Panc1 (cell line): ENCODE data around the gene XKR7. TPM values are rescaled to one million over a fixed set of nuclear protein-coding genes. Genes with fewer than 3 reads are reported as not detected.

ENCODE experiments used
- ATAC-seq: fragments of 200-7000 bp; cut with Tn5 transposase; 2 replicates; pipeline ENCODE4 v1.9.1; 2020; ENCODE audit warnings: mild to moderate bottlenecking, moderate library complexity
- BruUV-seq: library from RNA; stranded (reverse); fragments of 400-500 nt; replicated peaks from 2 replicates; lab custom pipeline; 2021; lab: Mats Ljungman, UMichigan
- CTCF ChIA-PET: fragments of 300-600 bp; sonication (Branson Sonifier 250); formaldehyde crosslinking; loops from one replicate; lab custom pipeline; 2022; ENCODE audit warnings: antibody characterized with exemption; lab: Charles Lee
- POLR2A ChIA-PET: fragments of 300-600 bp; sonication (Branson Sonifier 250); formaldehyde crosslinking; loops from one replicate; lab custom pipeline; 2022; ENCODE audit warnings: antibody characterized with exemption; lab: Charles Lee
- DNase-seq: peaks from one replicate; pipeline ENCODE4 v3.0.0-alpha.2; 2010; ENCODE audit warnings: low read depth, low spot score
- H3K27ac ChIP-seq: 2 replicates; pipeline ENCODE4 v1.5.1; 2011; ENCODE audit warnings: mild to moderate bottlenecking, low read length, inconsistent platforms
- H3K27me3 ChIP-seq: fragments of 200-500 bp; sonication (Bioruptor generic); 2 replicates; pipeline ENCODE4 v1.6.0; 2014; ENCODE audit warnings: low read length, inconsistent platforms; ENCODE audit not compliant: control insufficient read depth, insufficient read depth
- H3K36me3 ChIP-seq: fragments of 200-500 bp; sonication (Bioruptor generic); 2 replicates; pipeline ENCODE4 v1.5.1; 2014; ENCODE audit warnings: inconsistent platforms, mild to moderate bottlenecking, low read length, moderate library complexity; ENCODE audit not compliant: control insufficient read depth, insufficient read depth
- H3K4me1 ChIP-seq: 2 replicates; pipeline ENCODE4 v1.5.1; 2011; ENCODE audit warnings: inconsistent platforms, mild to moderate bottlenecking, low read length, moderate library complexity; ENCODE audit not compliant: control insufficient read depth, insufficient read depth
- H3K4me3 ChIP-seq, 2 experiments: 2 replicates each; pipeline ENCODE4 v1.5.1; 2011 to 2012; ENCODE audit warnings: low read depth in 2 of 2, low read length in 2 of 2, mild to moderate bottlenecking in 2 of 2, inconsistent platforms in 1 of 2, moderate library complexity in 1 of 2
- H3K9me3 ChIP-seq: fragments of 200-500 bp; sonication (Bioruptor generic); 2 replicates; pipeline ENCODE4 v1.5.1; 2014; ENCODE audit warnings: low read depth, mild to moderate bottlenecking, inconsistent platforms, low read length, moderate library complexity; ENCODE audit not compliant: control insufficient read depth, insufficient read depth
- POLR2AphosphoS5 ChIP-seq: IDR thresholded peaks from 2 replicates; pipeline ENCODE4 v1.6.1; 2012; ENCODE audit warnings: mild to moderate bottlenecking, low read depth, low read length, moderate library complexity
- SIN3A ChIP-seq: IDR thresholded peaks from 2 replicates; pipeline ENCODE4 v1.6.1; 2012; ENCODE audit warnings: low read depth, mild to moderate bottlenecking, low read length, moderate library complexity, borderline replicate concordance; ENCODE audit not compliant: insufficient read depth
- TCF7L2 ChIP-seq: IDR thresholded peaks from 2 replicates; pipeline ENCODE4 v1.6.1; 2011; ENCODE audit warnings: mild to moderate bottlenecking, low read depth, low read length, inconsistent platforms
- in situ Hi-C: cut with HindIII; loops from 2 replicates; pipeline ENCODE4 v1.10.0; 2016; ENCODE audit warnings: low sequenced_read_pairs, low pct_unique_long_range_greater_than_20kb
- intact Hi-C: fragments of 100-400 bp; cut with micrococcal nuclease; formaldehyde crosslinking; loops from one replicate; pipeline ENCODE4 v1.10.0; 2022; ENCODE audit not compliant: unreplicated experiment
- total RNA-seq: library from RNA; stranded (reverse); gene quantifications from one replicate; pipeline ENCODE4 v1.2.1, GENCODE V29; 2021; ENCODE audit not compliant: unreplicated experiment
- TF ChIP-seq, protein P1 (sequence below), 2 experiments: IDR thresholded peaks; 2 replicates each; pipeline ENCODE4 v1.6.1; 2011 to 2012; ENCODE audit warnings: low read depth in 2 of 2, control low read depth in 1 of 2, low read length in 1 of 2, mild to moderate bottlenecking in 1 of 2, moderate library complexity in 1 of 2; ENCODE audit not compliant: insufficient read depth in 1 of 2
- TF ChIP-seq, protein P2 (sequence below): fragments of 450-650 bp; IDR thresholded peaks from 2 replicates; pipeline ENCODE4 v1.5.1; 2017; ENCODE audit warnings: mild to moderate bottlenecking

XKR7 gene
- total RNA-seq, 1 experiment from 2014 or later, result 6.2 TPM

- in situ Hi-C loops, result no loop called here
- POLR2A ChIA-PET, result interaction anchor here (0.7 kb wide), 1 partner anchor 185 kb away, joined by 3 read pairs; no protein-coding TSS in a partner anchor
- no peak for ATAC-seq
These were observed 68.3 kb downstream of the XKR7 start for GRCh38 chr20:32036252-32036651.

DNA sequence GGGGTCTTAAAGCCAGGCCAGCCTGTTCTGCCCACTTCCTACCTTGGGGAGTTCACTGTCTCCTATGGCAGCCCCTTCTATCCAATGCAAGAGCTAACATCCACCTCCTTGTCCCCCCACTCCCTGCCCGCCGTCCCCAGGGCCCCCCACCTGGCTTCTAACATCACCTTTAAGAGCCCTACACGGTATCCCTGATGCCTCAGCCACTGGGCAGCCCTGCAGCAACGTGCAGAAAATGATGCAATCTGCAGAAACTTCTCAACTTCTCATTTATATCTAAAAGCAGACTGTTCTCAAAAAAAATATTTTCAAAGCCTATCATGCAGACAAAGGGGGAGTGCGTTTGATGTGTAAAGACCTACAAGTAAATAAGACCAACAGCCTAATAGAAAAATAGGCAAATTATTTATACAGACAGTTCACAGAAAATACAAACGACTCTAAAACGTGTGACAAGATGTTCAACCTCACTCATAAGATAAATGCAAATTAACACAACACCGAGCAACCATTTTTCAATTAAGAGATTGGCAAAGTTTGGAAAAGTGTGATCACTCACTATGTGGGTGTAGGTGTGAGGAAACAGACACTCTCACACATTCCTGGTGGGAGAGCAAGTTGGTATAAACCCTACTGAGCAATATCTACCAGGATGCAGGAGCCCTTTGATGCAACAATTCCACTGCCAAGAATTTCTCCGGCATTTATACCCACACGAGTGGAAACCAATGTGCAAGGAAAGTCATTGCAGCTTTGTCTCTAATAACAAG, 69.0 kb downstream of the XKR7 start:
- TF ChIP-seq SIN3A, result no peak
- TF ChIP-seq, protein P1, sequence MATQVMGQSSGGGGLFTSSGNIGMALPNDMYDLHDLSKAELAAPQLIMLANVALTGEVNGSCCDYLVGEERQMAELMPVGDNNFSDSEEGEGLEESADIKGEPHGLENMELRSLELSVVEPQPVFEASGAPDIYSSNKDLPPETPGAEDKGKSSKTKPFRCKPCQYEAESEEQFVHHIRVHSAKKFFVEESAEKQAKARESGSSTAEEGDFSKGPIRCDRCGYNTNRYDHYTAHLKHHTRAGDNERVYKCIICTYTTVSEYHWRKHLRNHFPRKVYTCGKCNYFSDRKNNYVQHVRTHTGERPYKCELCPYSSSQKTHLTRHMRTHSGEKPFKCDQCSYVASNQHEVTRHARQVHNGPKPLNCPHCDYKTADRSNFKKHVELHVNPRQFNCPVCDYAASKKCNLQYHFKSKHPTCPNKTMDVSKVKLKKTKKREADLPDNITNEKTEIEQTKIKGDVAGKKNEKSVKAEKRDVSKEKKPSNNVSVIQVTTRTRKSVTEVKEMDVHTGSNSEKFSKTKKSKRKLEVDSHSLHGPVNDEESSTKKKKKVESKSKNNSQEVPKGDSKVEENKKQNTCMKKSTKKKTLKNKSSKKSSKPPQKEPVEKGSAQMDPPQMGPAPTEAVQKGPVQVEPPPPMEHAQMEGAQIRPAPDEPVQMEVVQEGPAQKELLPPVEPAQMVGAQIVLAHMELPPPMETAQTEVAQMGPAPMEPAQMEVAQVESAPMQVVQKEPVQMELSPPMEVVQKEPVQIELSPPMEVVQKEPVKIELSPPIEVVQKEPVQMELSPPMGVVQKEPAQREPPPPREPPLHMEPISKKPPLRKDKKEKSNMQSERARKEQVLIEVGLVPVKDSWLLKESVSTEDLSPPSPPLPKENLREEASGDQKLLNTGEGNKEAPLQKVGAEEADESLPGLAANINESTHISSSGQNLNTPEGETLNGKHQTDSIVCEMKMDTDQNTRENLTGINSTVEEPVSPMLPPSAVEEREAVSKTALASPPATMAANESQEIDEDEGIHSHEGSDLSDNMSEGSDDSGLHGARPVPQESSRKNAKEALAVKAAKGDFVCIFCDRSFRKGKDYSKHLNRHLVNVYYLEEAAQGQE (IDR thresholded peaks at IDR 0.05; ENCODE audit: insufficient read depth in 1 of 2, low read depth in 2 of 2, low read length in 1 of 2), result no peak
- no peak for TF ChIP-seq POLR2AphosphoS5
- no peak for TF ChIP-seq TCF7L2
- TF ChIP-seq, protein P2, sequence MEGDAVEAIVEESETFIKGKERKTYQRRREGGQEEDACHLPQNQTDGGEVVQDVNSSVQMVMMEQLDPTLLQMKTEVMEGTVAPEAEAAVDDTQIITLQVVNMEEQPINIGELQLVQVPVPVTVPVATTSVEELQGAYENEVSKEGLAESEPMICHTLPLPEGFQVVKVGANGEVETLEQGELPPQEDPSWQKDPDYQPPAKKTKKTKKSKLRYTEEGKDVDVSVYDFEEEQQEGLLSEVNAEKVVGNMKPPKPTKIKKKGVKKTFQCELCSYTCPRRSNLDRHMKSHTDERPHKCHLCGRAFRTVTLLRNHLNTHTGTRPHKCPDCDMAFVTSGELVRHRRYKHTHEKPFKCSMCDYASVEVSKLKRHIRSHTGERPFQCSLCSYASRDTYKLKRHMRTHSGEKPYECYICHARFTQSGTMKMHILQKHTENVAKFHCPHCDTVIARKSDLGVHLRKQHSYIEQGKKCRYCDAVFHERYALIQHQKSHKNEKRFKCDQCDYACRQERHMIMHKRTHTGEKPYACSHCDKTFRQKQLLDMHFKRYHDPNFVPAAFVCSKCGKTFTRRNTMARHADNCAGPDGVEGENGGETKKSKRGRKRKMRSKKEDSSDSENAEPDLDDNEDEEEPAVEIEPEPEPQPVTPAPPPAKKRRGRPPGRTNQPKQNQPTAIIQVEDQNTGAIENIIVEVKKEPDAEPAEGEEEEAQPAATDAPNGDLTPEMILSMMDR, result no peak
- ATAC-seq (no peak), DNase-seq (no peak)
- in situ Hi-C loops, result no loop called here
- ChIA-PET POLR2A (interaction anchor here (0.7 kb wide), 1 partner anchor 185 kb away, joined by 3 read pairs; no protein-coding TSS in a partner anchor), CTCF (interaction anchor here (0.6 to 2.8 kb wide), 3 partner anchors 55 to 214 kb away, joined by 4 to 13 read pairs (median 4); no protein-coding TSS in a partner anchor)
- Histone ChIP-seq H3K4me3 (peak overlapping the region in 1 of 2 experiments; percentile 5; a peak in 1 of 4 replicates), H3K4me1 (peaks cover under 1% of the 10 kb centered on the region; the same call in 1 of the 2 replicates), H3K27me3 (no peaks in the 10 kb centered on the region; the same call in 1 of the 2 replicates), H3K36me3 (no peaks in the 10 kb centered on the region), H3K27ac (peak overlapping the region; percentile 64; the same call in 1 of the 2 replicates), H3K9me3 (no peaks in the 10 kb centered on the region)
- intact Hi-C loops, result loop anchor here (5.0 kb wide), 2 partner anchors 35 to 55 kb away; no protein-coding TSS in a partner anchor
- BruUV-seq, result no TSS peak

More at GRCh38 chr20:32036252-32036651, 68.3 kb downstream of the XKR7 start:
- DNase-seq, result no peak
- TF ChIP-seq, protein P2, result no peak
- TF ChIP-seq POLR2AphosphoS5, result no peak
- TF ChIP-seq, protein P1 (IDR thresholded peaks at IDR 0.05; ENCODE audit: insufficient read depth in 1 of 2, low read depth in 2 of 2, low read length in 1 of 2), result no peak
- H3K27me3 ChIP-seq, result no peaks in the 10 kb centered on the region; the same call in 1 of the 2 replicates
- CTCF ChIA-PET, result interaction anchor here (0.6 to 2.8 kb wide), 2 partner anchors 55 to 184 kb away, joined by 4 to 13 read pairs; no protein-coding TSS in a partner anchor
- H3K27ac ChIP-seq, result peak overlapping the region; percentile 64; the same call in 1 of the 2 replicates
- H3K4me1 ChIP-seq, result peaks cover 4% of the 10 kb centered on the region; the same call in 1 of the 2 replicates
- no peaks in the 10 kb centered on the region for H3K36me3 ChIP-seq
- no TSS peak for BruUV-seq
- no peaks in the 10 kb centered on the region for H3K9me3 ChIP-seq
- no peak overlapping the region; a peak in 1 of 4 replicates for H3K4me3 ChIP-seq
- intact Hi-C loops, result loop anchor here (5.0 kb wide), 2 partner anchors 36 to 56 kb away; no protein-coding TSS in a partner anchor
